Mononuclear cell (primary cell): ENCODE data around the gene ANGEL2. TPM values are rescaled to one million over a fixed set of nuclear protein-coding genes. Genes with fewer than 3 reads are reported as not detected.
"Not testable (repeated sequence)": the region's sequence is repeated elsewhere in the genome, so short reads cannot be mapped to it uniquely, and the experiment has no call there.

Experiments used
- H3K27me3 ChIP-seq: 2 replicates; pipeline ENCODE4 v1.6.0; 2011; ENCODE audit warnings: low read length, control low read depth; ENCODE audit not compliant: insufficient read depth
- H3K4me1 ChIP-seq: 2 replicates; pipeline ENCODE4 v1.5.1; 2011; ENCODE audit warnings: mild to moderate bottlenecking, low read length, control low read depth; ENCODE audit not compliant: insufficient read depth
- H3K4me3 ChIP-seq: 2 replicates; pipeline ENCODE4 v1.5.1; 2011; ENCODE audit warnings: mild to moderate bottlenecking, low read length, moderate library complexity
- H3K9me3 ChIP-seq: 2 replicates; pipeline ENCODE4 v1.5.1; 2011; ENCODE audit warnings: low read depth, mild to moderate bottlenecking, control low read depth, low read length
- total RNA-seq: library from RNA; depleted of rRNA; stranded (reverse); fragments of >200 nt; gene quantifications from one replicate; pipeline ENCODE4 v1.2.3, GENCODE V29; 2012

The ANGEL2 gene
- total RNA-seq, 1 donor = 73.7 TPM

DNA sequence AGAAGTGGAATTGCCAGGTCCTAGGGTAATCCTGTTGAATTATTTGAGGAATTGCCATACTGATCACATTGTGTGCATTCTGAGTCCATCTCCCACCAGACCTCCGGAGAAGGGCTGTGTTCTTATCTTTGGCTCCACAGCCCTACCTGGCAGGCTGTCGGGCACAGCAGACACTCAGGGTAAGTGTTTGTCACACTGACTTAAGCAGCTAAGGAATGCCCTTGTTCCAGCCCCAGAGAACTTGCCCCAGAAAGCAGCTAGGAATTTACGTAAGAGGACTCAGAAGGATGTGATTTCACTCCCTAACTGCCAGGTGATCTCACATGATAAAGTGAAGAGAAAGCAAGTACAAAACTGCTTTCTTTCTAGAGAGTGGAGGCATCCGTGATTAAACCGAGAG is 44.4 kb downstream of the ANGEL2 start:
- Histone ChIP-seq H3K4me3 (no peak overlapping the region), H3K4me1 (no peaks in the 10 kb centered on the region), H3K27me3 (no peaks in the 10 kb centered on the region), H3K9me3 (no peaks in the 10 kb centered on the region)

DNA sequence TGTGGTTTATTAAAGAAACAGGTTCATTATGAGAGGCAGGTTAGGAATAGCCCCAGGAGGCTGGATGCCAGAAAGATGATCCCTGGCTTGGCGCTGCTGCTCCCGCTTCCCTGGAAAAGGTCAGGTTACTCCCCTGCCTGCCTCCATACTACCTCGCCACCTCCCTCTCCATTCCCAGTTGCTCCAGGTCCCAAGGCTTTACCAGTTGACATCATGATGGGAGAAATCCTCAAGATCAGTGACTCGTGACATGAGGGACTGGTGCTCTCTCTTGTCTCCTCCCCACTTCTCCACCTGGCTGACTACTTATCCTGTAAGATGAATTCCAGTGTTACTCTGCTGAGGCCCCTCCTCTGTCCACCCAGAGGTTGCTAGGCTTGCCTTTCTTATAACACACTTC is 45.6 kb downstream of the ANGEL2 start:
- Histone ChIP-seq H3K4me1 (no peaks in the 10 kb centered on the region), H3K27me3 (peaks cover 3% of the 10 kb centered on the region), H3K4me3 (no peak overlapping the region), H3K9me3 (no peaks in the 10 kb centered on the region)

DNA sequence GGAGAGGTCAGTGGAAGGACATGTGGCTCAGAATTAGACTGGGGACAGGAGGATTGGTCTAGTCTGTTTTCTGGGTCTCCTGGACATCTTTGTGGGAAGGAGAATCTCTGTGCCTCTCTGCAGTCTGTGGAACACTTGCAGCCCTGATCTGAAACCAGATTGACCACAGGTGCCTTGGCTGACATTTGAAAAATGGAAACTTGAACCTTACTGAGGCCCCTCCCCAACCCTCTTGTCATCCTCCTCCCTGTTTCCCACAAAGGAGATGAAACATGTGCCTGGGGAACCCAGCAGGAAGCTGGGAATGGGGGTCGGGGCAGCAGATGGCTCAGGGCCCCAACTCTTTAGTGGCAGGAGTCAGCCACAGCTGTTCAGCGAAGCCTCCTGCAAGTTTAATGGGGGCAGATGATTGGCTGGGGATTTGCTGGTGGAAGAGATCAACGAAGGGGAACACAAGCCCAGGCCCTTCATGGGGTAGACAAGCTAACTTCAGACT is 47.3 kb downstream of the ANGEL2 start:
- H3K9me3 ChIP-seq = no peaks in the 10 kb centered on the region
- H3K27me3 ChIP-seq = peaks cover 3% of the 10 kb centered on the region
- no peaks in the 10 kb centered on the region for H3K4me1 ChIP-seq

DNA sequence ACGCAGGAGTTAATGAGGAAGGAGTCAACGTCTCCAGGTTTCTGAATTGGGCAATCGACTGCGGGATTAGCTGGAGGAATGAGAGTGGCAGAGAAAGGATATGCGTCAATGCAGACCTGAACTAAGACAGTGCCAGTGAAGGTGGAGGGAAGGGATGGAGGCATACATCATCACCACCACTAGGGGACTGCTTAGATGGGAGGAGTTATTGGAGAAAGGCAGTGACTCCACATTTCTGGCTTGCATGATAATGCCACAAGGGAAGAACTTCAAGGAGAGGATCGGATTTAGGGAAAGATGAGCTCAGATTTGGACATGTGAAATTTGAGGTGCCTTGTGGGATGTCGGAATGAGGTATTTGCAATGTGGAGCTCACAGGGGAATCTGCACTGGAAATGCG is 47.9 kb downstream of the ANGEL2 start:
- Histone ChIP-seq H3K4me3 (no peak overlapping the region), H3K9me3 (no peaks in the 10 kb centered on the region), H3K4me1 (no peaks in the 10 kb centered on the region), H3K27me3 (peaks cover 3% of the 10 kb centered on the region)

More for the DNA sequence above, 47.3 kb downstream of the ANGEL2 start:
- no peak overlapping the region for H3K4me3 ChIP-seq

DNA sequence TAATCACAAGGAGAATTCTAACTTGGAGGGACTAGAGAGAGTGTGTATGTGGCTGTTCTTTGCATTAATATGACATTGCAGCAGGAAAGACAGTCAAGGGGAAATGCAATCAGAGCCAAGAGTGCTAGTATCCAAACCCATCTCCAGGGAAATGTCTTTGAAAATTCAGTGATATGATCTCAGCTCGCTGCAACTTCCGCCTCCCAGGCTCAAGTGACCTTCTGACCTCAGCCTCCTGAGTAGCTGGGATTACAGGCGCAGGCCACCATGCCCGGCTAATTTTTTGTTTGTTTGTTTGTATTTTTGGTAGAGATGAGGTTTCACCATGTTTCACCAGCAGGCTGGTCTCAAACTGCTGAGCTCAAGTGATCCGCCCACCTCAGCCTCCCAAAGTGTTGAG is 49.1 kb downstream of the ANGEL2 start:
- no peaks in the 10 kb centered on the region for H3K4me1 ChIP-seq
- H3K9me3 ChIP-seq = no peaks in the 10 kb centered on the region
- H3K4me3 ChIP-seq = no peak overlapping the region
- H3K27me3 ChIP-seq = peaks cover 3% of the 10 kb centered on the region

DNA sequence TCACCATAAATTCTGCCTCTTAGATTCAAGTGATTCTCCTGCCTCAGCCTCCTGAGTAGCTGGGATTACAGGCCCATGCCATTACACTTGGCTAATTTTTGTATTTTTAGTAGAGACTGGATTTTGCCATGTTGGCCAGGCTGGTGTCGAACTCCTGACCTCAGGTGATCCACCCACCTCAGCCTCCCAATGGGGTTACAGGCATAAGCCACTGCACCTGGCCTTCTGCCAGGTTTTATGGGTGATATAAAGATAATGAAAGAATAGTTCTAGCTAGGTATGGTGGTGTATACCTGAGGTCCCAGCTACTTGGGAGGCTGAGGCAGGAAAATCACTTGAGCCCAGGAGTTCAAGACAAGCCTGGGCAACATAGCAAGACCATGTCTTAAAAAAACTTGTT is 50.7 kb downstream of the ANGEL2 start:
- H3K4me3 ChIP-seq, H3K4me1 ChIP-seq, H3K9me3 ChIP-seq, H3K27me3 ChIP-seq: not testable (repeated sequence)

DNA sequence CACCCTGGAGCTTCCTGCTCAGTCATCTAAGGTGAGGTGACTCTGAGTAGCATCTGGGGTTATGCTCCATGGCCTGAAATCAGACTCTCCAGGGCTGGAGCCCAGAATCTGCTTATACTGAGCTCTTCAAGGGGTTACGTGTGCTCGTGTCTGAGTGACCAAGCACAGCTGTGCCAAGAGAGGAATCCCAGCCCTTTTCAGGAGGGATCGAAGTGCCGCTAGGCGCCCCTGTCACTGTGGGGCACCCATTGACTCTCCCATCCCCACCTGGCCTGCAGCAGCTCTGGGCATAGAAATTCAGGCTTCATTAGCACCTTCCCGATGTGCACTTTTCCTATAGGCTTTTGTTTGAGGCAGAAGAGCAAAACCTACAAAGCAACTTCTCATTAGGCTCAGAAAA is 51.6 kb downstream of the ANGEL2 start:
- Histone ChIP-seq H3K4me3 (no peak overlapping the region), H3K9me3 (no peaks in the 10 kb centered on the region), H3K4me1 (no peaks in the 10 kb centered on the region), H3K27me3 (peaks cover 3% of the 10 kb centered on the region)

DNA sequence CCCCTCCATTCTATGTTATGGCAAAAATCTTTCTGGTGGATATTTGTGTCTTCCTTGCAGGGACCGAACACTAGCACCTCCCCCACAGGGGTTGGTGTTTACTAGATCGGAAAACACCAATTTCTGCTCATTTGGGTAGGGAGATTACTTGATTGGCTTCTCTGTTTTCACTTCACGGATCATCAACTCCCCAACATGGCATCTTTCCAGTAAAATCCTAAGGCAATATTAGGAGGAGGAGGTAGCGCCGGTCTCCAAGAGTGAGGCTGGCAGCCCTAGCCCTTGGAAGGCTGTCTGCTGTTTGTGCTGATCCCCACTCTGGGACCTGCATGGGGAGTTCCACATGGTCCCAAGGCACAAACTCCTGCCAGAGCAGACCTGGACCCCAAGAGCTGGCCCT is 53.2 kb downstream of the ANGEL2 start:
- Histone ChIP-seq H3K9me3 (no peaks in the 10 kb centered on the region), H3K4me1 (no peaks in the 10 kb centered on the region), H3K4me3 (no peak overlapping the region), H3K27me3 (peaks cover 3% of the 10 kb centered on the region)

DNA sequence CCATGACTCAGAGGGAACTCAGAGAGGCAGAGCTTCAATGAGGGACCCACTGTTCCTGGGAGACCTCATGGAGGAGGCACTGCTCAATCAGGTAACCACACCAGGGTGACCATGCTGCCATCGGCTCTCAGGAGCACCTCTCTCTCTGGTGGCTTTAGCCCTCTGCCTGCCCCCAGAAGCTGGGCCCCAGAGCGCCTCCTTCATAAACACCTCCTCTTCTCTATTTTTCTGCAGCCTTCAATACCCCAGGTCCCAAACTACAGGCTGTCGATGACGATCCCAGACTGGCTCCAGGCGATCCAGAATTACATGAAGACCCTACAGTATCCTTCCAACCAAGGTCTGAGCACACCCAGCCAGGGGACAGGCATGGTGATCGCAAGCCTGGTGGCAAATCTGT is 54.7 kb downstream of the ANGEL2 start:
- Histone ChIP-seq H3K4me3 (no peak overlapping the region), H3K27me3 (no peaks in the 10 kb centered on the region), H3K9me3 (no peaks in the 10 kb centered on the region), H3K4me1 (no peaks in the 10 kb centered on the region)

DNA sequence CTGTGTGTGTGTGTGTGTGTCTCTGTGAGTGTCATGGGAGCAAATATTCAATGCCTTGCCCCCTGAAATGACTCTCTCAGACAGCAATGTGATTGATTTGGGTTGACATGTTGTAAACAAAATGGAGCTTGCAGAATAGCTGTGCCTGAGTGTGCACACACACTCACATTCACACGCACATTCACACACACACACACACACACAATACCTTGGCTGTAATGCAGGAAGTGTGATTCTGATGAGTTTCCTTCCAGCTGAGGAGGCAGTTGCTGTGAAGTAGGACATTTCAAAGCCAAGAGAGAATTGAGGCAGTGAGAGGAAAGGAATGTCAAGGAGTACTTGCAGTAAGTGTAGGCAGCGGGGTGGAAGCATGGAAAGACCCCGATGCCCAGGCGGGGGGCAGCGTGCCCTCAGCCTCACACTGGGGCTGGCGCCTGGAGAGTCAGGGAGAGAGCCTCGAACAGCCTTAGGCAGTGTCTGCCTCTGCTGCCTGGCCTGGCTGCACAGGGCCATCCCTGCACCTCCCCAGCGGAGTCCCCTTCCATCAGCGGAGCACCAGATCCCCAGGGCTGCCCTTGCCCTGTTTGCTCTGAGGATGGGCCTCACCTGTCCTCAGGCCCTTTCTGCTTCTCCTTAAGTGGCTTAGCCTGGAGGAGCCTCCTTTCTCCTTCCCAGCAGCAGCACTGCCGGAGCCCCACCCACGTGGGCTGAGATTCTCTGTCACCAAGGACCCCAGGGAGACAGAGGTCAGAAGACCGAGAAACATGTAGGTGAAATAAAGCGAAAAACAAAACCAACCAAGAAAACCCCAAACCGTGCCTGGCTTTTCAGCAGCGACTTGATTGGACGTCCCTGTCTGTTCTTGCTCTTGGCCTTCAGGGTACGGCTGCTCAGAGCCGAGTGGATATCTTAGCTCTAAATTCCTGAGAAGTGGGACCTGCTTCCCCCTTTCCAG is 56.1 kb downstream of the ANGEL2 start:
- no peak overlapping the region for H3K4me3 ChIP-seq
- no peaks in the 10 kb centered on the region for H3K4me1 ChIP-seq
- no peaks in the 10 kb centered on the region for H3K9me3 ChIP-seq
- no peaks in the 10 kb centered on the region for H3K27me3 ChIP-seq

DNA sequence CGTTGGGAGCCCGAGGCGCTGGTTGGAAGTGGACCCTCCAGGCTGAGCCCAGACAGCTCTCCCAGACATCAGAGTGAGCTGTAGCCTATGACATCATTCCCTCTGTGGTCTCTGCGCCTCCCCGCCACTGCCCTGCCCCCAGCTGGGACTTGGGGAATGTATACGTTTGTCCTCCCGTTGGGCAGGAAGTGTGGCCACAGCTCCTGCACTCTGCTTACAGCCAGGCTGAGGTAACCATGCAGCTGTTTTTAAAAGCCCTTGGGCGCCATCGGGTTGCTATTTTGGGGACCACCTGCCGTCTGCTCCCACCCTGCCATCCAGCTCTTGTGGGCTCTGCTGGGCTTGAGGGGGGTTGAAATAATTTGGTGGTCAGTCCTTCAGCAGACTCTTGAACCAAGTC is 57.5 kb downstream of the ANGEL2 start:
- H3K27me3 ChIP-seq = peaks cover under 1% of the 10 kb centered on the region

DNA sequence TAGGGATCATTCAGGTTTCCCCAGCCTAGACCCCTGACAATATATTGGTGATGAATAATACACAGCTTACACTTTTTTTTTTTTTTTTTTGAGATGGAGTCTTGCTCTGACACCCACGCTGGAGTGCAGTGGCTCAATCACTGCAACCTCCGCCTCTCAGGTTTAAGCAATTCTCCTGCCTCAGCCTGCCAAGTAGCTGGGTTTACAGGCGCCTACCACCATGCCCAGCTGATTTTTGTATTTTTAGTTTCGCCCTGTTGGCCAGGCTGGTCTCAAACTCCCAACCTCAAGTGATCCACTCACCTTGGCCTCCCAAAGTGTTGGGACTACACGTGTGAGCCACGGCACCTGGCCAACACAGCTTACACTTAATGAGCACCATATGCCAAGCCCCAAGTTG is 58.1 kb downstream of the ANGEL2 start:
- peaks cover 6% of the 10 kb centered on the region for H3K27me3 ChIP-seq
- H3K4me3 ChIP-seq = no peak overlapping the region
- H3K4me1 ChIP-seq = no peaks in the 10 kb centered on the region

More for the DNA sequence above, 57.5 kb downstream of the ANGEL2 start:
- H3K9me3 ChIP-seq = no peaks in the 10 kb centered on the region
- H3K4me1 ChIP-seq = no peaks in the 10 kb centered on the region
- H3K4me3 ChIP-seq = no peak overlapping the region

DNA sequence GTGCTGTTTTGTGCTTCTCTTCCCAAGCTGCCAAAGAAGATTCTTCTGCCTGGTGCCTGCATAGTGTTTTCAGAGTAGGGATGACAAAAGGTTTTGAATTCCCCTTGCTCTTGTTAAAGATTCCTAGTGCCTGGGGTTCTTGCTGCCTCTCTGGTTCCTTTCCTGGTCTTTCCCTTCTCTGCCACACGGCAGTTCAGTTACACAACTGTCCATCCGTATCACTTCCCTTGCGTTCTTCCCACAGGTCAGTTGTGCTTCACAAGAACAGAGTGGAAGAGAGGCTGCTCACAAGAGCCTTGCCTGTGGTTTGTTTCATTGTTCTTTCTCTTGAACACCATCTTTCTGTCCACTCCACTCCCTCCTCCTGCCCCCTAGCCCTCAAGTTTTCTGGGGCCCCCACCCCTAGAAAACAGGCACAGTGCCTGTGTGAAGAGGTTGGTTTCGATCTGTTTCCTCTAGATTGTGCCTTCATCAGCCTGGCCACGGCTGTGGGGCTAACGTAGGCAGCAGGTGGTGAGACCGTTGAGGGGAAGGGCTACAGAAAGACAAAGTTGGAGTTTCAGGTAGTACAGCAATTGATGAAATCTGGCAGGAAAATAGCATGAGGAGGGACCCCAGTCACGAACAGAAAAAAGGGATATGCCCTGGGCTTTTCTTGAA is 59.6 kb downstream of the ANGEL2 start:
- H3K9me3 ChIP-seq = no peaks in the 10 kb centered on the region
- H3K4me3 ChIP-seq = no peak overlapping the region
- peaks cover 4% of the 10 kb centered on the region for H3K4me1 ChIP-seq
- H3K27me3 ChIP-seq = peaks cover 19% of the 10 kb centered on the region

More for the DNA sequence above, 58.1 kb downstream of the ANGEL2 start:
- no peaks in the 10 kb centered on the region for H3K9me3 ChIP-seq

DNA sequence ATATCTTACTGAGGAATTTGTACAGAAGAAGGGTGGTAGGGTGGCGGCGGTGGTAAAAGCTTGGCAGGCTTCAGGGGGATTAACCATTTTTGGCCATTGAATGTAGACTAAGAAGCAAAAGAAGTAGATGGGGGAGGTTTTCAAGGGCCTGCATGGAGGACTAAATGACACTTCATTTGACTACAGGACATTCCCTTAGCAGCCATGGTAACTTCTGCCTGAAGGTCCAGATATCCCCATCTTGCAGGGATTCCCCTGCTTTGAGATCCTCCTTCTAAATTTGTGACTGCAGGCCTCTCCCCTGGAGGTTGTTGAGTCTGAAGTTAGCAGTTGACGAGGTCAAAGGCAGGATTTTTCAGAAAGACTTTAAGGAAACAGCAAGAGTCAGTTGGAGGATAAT is 60.6 kb downstream of the ANGEL2 start:
- H3K27me3 ChIP-seq = peaks cover 27% of the 10 kb centered on the region
- no peaks in the 10 kb centered on the region for H3K9me3 ChIP-seq
- peaks cover 12% of the 10 kb centered on the region for H3K4me1 ChIP-seq
- no peak overlapping the region for H3K4me3 ChIP-seq

DNA sequence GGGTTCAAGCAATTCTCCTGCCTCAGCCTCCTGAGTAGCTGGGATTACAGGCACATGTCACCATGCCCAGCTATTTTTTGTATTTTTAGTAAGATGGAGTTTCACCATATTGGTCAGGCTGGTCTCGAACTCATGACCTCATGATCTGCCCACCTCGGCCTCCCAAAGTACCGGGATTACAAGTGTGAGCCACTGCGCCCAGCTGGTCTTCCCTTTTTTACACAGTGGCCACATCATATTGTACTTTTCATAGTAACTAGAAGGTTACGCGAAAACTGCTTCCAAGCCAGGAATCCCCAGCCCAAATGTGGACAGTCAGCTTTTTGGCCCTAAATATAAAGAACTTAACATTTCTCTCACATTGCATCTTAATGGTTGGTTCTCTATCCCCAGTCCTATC is 61.2 kb downstream of the ANGEL2 start:
- H3K4me3 ChIP-seq = no peak overlapping the region
- H3K4me1 ChIP-seq = peaks cover 18% of the 10 kb centered on the region
- H3K27me3 ChIP-seq = peaks cover 33% of the 10 kb centered on the region
- H3K9me3 ChIP-seq = no peaks in the 10 kb centered on the region
